GM12892 (cell line): ENCODE data around the gene RECQL.

Source experiments
- POLR2A ChIP-seq: IDR thresholded peaks from 2 replicates; pipeline ENCODE4 v1.6.1; 2011; ENCODE audit warnings: low read depth, low read length, control low read depth
- POLR2AphosphoS5 ChIP-seq: IDR thresholded peaks from 2 replicates; pipeline ENCODE4 v1.6.1; 2011; ENCODE audit warnings: low read depth, low read length, control low read depth

DNA sequence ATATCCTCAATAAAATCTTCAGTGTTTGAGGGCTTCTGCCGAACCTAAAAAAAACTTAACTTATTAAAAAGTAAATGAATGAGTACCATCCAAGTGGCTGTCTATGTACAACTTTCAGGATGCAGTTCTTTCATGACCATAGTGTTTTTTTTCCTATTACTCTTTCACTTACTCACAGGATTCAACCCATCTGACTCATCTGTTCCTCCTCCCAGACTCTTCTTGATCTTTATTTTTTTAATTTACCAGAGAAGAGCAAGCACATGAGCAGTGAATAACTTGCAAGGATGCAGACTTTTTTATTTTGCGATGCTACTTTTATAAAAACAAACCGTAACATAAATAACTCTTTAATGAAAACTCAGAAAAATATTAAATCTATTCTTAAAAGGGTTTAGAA is 24.5 kb downstream of the RECQL start:
- TF ChIP-seq POLR2A = no peak
- no peak for TF ChIP-seq POLR2AphosphoS5
